HepG2 (cell line): Measurements from ENCODE around the gene TYMS. TPM values are rescaled to one million over a fixed set of nuclear protein-coding genes. Genes with fewer than 3 reads are reported as not detected.

Source experiments
- IKZF4 ChIP-seq: sonication (generic); formaldehyde crosslinking; IDR thresholded peaks from 2 replicates; pipeline ENCODE4 v1.5.1; 2020; ENCODE audit warnings: borderline replicate concordance, mild to moderate bottlenecking, low read depth, missing genetic modification reagents; ENCODE audit errors: not compliant biosample characterization
- NCOA2 ChIP-seq: sonication (generic); formaldehyde crosslinking; IDR thresholded peaks from 2 replicates; pipeline ENCODE4 v1.8.0; 2022; ENCODE audit warnings: inconsistent platforms
- PHF21A ChIP-seq: sonication (generic); formaldehyde crosslinking; IDR thresholded peaks from 2 replicates; pipeline ENCODE4 v1.5.0; 2020; ENCODE audit warnings: mild to moderate bottlenecking, missing genetic modification reagents
- SRSF9 ChIP-seq: fragments of 200-400 bp; formaldehyde crosslinking; IDR thresholded peaks from 2 replicates; pipeline ENCODE4 v1.6.1; 2018; ENCODE audit warnings: borderline replicate concordance, mild to moderate bottlenecking, low read depth, low read length; ENCODE audit not compliant: insufficient read depth, poor library complexity, severe bottlenecking
- ZBTB20 ChIP-seq: sonication (generic); formaldehyde crosslinking; IDR thresholded peaks from 2 replicates; pipeline ENCODE4 v1.8.1; 2023; ENCODE audit warnings: missing genetic modification reagents, low read depth, mild to moderate bottlenecking, borderline replicate concordance
- ZFP36L1 ChIP-seq: sonication (generic); formaldehyde crosslinking; IDR thresholded peaks from 2 replicates; pipeline ENCODE4 v1.8.0; 2022; ENCODE audit warnings: mild to moderate bottlenecking, missing genetic modification reagents, moderate library complexity
- ZFP90 ChIP-seq: sonication (generic); formaldehyde crosslinking; IDR thresholded peaks from 2 replicates; pipeline ENCODE4 v1.8.0; 2022; ENCODE audit warnings: missing genetic modification reagents, mild to moderate bottlenecking, inconsistent platforms, borderline replicate concordance
- ZMYM4 ChIP-seq: sonication (generic); formaldehyde crosslinking; IDR thresholded peaks from 2 replicates; pipeline ENCODE4 v1.8.1; 2023; ENCODE audit warnings: mild to moderate bottlenecking, missing genetic modification reagents
- ZNF329 ChIP-seq: sonication (generic); formaldehyde crosslinking; IDR thresholded peaks from 2 replicates; pipeline ENCODE4 v1.9.0; 2021; ENCODE audit warnings: low read depth, mild to moderate bottlenecking, missing genetic modification reagents
- ZNF383 ChIP-seq: sonication (generic); formaldehyde crosslinking; IDR thresholded peaks from 2 replicates; pipeline ENCODE4 v1.4.0; 2020; ENCODE audit warnings: missing genetic modification reagents, mild to moderate bottlenecking, borderline replicate concordance
- polyA plus RNA-seq, 8 experiments: library from polyadenylated mRNA; depleted of rRNA in 3 of 8; stranded (reverse) in 7 of 8; unstranded in 1 of 8; fragments of >200 nt; fragmentation: Illumina TruSeq in 4 of 8; extraction: Trizol in 4 of 8; gene quantifications; 2 replicates each; pipeline versions ENCODE4 v1.2.1 to v1.2.3, GENCODE V29; 2011 to 2016; ENCODE audit warnings: low read depth in 4 of 8, missing spikeins in 1 of 8, mixed read lengths in 1 of 8; ENCODE audit not compliant: insufficient read depth in 1 of 8
- total RNA-seq, 5 experiments: library from RNA; depleted of rRNA; stranded (reverse); fragments of >200 nt; fragmentation: Illumina TruSeq; extraction: Trizol; gene quantifications; 2 replicates each; pipeline ENCODE4 v1.2.3, GENCODE V29; 2016; ENCODE audit warnings: low read depth in 1 of 5
- TF ChIP-seq, protein P1 (sequence below): sonication (generic); formaldehyde crosslinking; IDR thresholded peaks from 2 replicates; pipeline ENCODE4 v1.5.0; 2020; ENCODE audit warnings: missing genetic modification reagents, mild to moderate bottlenecking, borderline replicate concordance
- TF ChIP-seq, protein P2 (sequence below): sonication (generic); formaldehyde crosslinking; IDR thresholded peaks from 2 replicates; pipeline ENCODE4 v1.4.0; 2020; ENCODE audit warnings: mild to moderate bottlenecking, missing genetic modification reagents
- TF ChIP-seq, protein P3 (sequence below): sonication (generic); formaldehyde crosslinking; IDR thresholded peaks from 2 replicates; pipeline ENCODE4 v1.4.0; 2020; ENCODE audit warnings: missing genetic modification reagents
- TF ChIP-seq, protein P4 (sequence below): IDR thresholded peaks from 2 replicates; pipeline ENCODE4 v1.6.1; 2016; ENCODE audit warnings: control low read depth
- TF ChIP-seq, protein P5 (sequence below): IDR thresholded peaks from 2 replicates; pipeline ENCODE4 v1.4.0; 2020; ENCODE audit warnings: mild to moderate bottlenecking, missing genetic modification reagents

TYMS gene
- total and polyA plus RNA-seq, 2 of the 13 experiments (the other 11 are each of a cell fraction or from before 2014, with no cell fraction given): 80.1 to 106 TPM

DNA sequence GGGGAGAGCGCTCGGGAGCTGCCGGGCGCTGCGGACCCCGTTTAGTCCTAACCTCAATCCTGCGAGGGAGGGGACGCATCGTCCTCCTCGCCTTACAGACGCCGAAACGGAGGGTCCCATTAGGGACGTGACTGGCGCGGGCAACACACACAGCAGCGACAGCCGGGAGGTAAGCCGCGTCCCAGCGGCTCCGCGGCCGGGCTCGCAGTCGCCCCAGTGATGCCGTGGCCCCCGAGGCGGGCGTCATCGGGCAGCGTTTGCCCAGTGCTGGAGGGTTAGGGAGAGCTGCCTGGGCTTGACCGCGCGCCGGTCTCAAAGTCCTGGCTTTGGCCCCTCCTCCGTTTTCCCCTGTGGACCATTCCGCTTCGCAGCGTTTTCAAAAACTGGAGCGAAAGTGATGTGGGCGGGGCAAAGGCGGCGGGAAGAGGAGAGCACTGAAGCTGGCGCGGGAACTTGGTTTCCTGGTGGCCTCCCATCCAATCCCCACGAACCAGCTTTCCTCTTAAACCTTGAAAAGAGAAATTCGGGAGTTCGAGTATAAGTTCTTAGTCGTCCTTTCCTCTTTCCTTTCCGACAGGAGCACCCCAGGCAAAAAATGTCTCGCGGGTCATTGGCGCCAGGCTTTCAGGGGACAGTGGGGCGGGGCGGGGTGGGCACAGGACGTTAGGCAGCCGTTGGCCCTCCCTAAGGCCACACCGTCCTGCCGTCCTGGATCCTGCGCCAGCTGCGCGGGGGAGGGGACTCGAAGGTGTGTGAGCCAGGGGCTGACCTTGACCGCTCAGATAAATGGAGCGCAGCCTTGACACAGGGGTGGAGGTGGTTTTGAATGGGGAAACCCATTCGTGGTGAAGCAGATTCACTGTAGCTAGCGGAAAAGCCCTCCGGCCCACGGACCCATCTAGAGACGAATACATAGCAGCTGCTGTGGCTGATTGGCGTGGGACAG is 821 bp downstream of the TYMS start (continued):
- TF ChIP-seq, protein P1, sequence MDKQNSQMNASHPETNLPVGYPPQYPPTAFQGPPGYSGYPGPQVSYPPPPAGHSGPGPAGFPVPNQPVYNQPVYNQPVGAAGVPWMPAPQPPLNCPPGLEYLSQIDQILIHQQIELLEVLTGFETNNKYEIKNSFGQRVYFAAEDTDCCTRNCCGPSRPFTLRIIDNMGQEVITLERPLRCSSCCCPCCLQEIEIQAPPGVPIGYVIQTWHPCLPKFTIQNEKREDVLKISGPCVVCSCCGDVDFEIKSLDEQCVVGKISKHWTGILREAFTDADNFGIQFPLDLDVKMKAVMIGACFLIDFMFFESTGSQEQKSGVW (CRISPR knock-in tag): no peak
- TF ChIP-seq, protein P2, sequence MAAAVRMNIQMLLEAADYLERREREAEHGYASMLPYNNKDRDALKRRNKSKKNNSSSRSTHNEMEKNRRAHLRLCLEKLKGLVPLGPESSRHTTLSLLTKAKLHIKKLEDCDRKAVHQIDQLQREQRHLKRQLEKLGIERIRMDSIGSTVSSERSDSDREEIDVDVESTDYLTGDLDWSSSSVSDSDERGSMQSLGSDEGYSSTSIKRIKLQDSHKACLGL (CRISPR knock-in tag): peak; percentile 62; the same call in 1 of the 2 replicates
- TF ChIP-seq ZNF329 (CRISPR knock-in tag) (0 out of 2 replicates have a peak, but pooled peaks have one; percentile 54), IKZF4 (CRISPR knock-in tag) (no peak), PHF21A (peak; percentile 69; the same call in 1 of the 2 replicates), ZNF383 (CRISPR knock-in tag) (no peak), ZMYM4 (CRISPR knock-in tag) (peak; percentile 20; the same call in 1 of the 2 replicates), SRSF9 (no peak), ZBTB20 (CRISPR knock-in tag) (no peak), ZFP90 (CRISPR knock-in tag) (no peak; the same call in 1 of the 2 replicates), ZFP36L1 (CRISPR knock-in tag) (peak; percentile 95), NCOA2 (CRISPR knock-in tag) (peak; percentile 58; the same call in 1 of the 2 replicates)
- TF ChIP-seq, protein P3, sequence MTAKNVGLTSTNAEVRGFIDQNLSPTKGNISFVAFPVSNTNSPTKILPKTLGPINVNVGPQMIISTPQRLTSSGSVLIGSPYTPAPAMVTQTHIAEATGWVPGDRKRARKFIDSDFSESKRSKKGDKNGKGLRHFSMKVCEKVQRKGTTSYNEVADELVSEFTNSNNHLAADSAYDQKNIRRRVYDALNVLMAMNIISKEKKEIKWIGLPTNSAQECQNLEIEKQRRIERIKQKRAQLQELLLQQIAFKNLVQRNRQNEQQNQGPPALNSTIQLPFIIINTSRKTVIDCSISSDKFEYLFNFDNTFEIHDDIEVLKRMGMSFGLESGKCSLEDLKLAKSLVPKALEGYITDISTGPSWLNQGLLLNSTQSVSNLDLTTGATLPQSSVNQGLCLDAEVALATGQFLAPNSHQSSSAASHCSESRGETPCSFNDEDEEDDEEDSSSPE (CRISPR knock-in tag): peak; percentile 98
- TF ChIP-seq, protein P4, sequence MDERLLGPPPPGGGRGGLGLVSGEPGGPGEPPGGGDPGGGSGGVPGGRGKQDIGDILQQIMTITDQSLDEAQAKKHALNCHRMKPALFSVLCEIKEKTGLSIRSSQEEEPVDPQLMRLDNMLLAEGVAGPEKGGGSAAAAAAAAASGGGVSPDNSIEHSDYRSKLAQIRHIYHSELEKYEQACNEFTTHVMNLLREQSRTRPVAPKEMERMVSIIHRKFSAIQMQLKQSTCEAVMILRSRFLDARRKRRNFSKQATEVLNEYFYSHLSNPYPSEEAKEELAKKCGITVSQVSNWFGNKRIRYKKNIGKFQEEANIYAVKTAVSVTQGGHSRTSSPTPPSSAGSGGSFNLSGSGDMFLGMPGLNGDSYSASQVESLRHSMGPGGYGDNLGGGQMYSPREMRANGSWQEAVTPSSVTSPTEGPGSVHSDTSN: no peak
- TF ChIP-seq, protein P5, sequence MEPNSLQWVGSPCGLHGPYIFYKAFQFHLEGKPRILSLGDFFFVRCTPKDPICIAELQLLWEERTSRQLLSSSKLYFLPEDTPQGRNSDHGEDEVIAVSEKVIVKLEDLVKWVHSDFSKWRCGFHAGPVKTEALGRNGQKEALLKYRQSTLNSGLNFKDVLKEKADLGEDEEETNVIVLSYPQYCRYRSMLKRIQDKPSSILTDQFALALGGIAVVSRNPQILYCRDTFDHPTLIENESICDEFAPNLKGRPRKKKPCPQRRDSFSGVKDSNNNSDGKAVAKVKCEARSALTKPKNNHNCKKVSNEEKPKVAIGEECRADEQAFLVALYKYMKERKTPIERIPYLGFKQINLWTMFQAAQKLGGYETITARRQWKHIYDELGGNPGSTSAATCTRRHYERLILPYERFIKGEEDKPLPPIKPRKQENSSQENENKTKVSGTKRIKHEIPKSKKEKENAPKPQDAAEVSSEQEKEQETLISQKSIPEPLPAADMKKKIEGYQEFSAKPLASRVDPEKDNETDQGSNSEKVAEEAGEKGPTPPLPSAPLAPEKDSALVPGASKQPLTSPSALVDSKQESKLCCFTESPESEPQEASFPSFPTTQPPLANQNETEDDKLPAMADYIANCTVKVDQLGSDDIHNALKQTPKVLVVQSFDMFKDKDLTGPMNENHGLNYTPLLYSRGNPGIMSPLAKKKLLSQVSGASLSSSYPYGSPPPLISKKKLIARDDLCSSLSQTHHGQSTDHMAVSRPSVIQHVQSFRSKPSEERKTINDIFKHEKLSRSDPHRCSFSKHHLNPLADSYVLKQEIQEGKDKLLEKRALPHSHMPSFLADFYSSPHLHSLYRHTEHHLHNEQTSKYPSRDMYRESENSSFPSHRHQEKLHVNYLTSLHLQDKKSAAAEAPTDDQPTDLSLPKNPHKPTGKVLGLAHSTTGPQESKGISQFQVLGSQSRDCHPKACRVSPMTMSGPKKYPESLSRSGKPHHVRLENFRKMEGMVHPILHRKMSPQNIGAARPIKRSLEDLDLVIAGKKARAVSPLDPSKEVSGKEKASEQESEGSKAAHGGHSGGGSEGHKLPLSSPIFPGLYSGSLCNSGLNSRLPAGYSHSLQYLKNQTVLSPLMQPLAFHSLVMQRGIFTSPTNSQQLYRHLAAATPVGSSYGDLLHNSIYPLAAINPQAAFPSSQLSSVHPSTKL (CRISPR knock-in tag): peak; percentile 45
